B cell (primary cell): ENCODE results near the gene SCAI. TPM values are rescaled to one million over a fixed set of nuclear protein-coding genes. Genes with fewer than 3 reads are reported as not detected.

ENCODE experiments used
- ATAC-seq: fragments of 200-7000 bp; cut with Tn5 transposase; one replicate; pipeline ENCODE4 v1.10.0; 2021; ENCODE audit warnings: low read depth, mild to moderate bottlenecking, moderate number of reproducible peaks, moderate library complexity
- CTCF ChIA-PET: fragments of 350-600 bp; sonication (Branson Sonifier 250); formaldehyde crosslinking; loops from one replicate; lab custom pipeline; 2021; ENCODE audit warnings: antibody characterized with exemption, inconsistent platforms; lab: Charles Lee
- POLR2A ChIA-PET: fragments of 350-600 bp; sonication (Branson Sonifier 250); formaldehyde crosslinking; loops from one replicate; lab custom pipeline; 2021; ENCODE audit warnings: antibody characterized with exemption; lab: Charles Lee
- DNase-seq: peaks from one replicate; pipeline ENCODE4 v3.0.0; 2013
- H2AFZ ChIP-seq: 2 replicates; pipeline ENCODE4 v1.6.1; 2012; ENCODE audit warnings: mild to moderate bottlenecking, low read depth, low read length; ENCODE audit not compliant: insufficient read depth, poor library complexity, severe bottlenecking
- H3K27ac ChIP-seq, 2 donors: 1 replicate in 1 of 2; 2 replicates in 1 of 2; pipeline ENCODE4 v1.5.1; 2012 to 2013; ENCODE audit warnings: low read length in 2 of 2, mild to moderate bottlenecking in 2 of 2, moderate library complexity in 1 of 2
- H3K27me3 ChIP-seq, 4 experiments: fragments of 200-600 bp in 1 of 4; sonication (generic) in 1 of 4; replicated peaks in 1 of 4; 1 replicate in 2 of 4; 2 replicates in 2 of 4; pipeline versions ENCODE4 v1.6.1 to v1.7.0; 2013 to 2016; ENCODE audit warnings: low read length in 3 of 4, mild to moderate bottlenecking in 2 of 4, mixed read lengths in 1 of 4, moderate library complexity in 1 of 4; ENCODE audit not compliant: insufficient read depth in 4 of 4, control insufficient read depth in 3 of 4; ENCODE audit errors: control extremely low read depth in 1 of 4
- H3K36me3 ChIP-seq, 2 experiments: replicated peaks in 1 of 2; 1 replicate in 1 of 2; 2 replicates in 1 of 2; pipeline versions ENCODE4 v1.6.1 to v1.7.1; 2013; ENCODE audit warnings: low read length in 1 of 2; ENCODE audit not compliant: insufficient read depth in 2 of 2, control insufficient read depth in 1 of 2; ENCODE audit errors: control extremely low read depth in 1 of 2, extremely low read depth in 1 of 2
- H3K4me1 ChIP-seq, 2 donors: fragments of 200-600 bp in 1 of 2; sonication (generic) in 1 of 2; 1 replicate in 1 of 2; 2 replicates in 1 of 2; pipeline versions ENCODE4 v1.5.1 to v1.6.1; 2013 to 2017; ENCODE audit warnings: low read length in 2 of 2; ENCODE audit not compliant: control insufficient read depth in 2 of 2, insufficient read depth in 2 of 2
- H3K4me2 ChIP-seq: replicated peaks from 2 replicates; pipeline ENCODE3; 2012; ENCODE audit warnings: mild to moderate bottlenecking, low read depth, low read length; ENCODE audit not compliant: poor library complexity, severe bottlenecking
- H3K4me3 ChIP-seq, 5 experiments: fragments of 200-600 bp in 1 of 5; sonication (generic) in 1 of 5; 1 replicate in 3 of 5; 2 replicates in 2 of 5; pipeline versions ENCODE4 v1.5.1 to v1.7.0; 2011 to 2016; ENCODE audit warnings: low read length in 4 of 5, mild to moderate bottlenecking in 4 of 5, low read depth in 2 of 5, control low read depth in 1 of 5, moderate library complexity in 1 of 5; ENCODE audit not compliant: insufficient read depth in 1 of 5; ENCODE audit errors: control extremely low read depth in 1 of 5, extremely low read depth in 1 of 5
- H3K79me2 ChIP-seq: fragments of 200-600 bp; sonication (generic); one replicate; pipeline ENCODE4 v1.6.0; 2016; ENCODE audit warnings: low read length; ENCODE audit not compliant: control insufficient read depth, insufficient read depth
- H3K9ac ChIP-seq: fragments of 200-600 bp; sonication (generic); 2 replicates; pipeline ENCODE4 v1.6.1; 2017; ENCODE audit warnings: mild to moderate bottlenecking, low read length, moderate library complexity
- H3K9me3 ChIP-seq, 3 donors: one replicate each; pipeline versions ENCODE4 v1.6.1 to v1.7.1; 2013; ENCODE audit warnings: low read length in 2 of 3; ENCODE audit not compliant: control insufficient read depth in 2 of 3, insufficient read depth in 1 of 3; ENCODE audit errors: control extremely low read depth in 1 of 3
- H4K20me1 ChIP-seq: 2 replicates; pipeline ENCODE4 v1.6.0; 2012; ENCODE audit warnings: mild to moderate bottlenecking, low read length; ENCODE audit not compliant: insufficient read depth, control insufficient read depth, poor library complexity, severe bottlenecking
- H3K27ac Mint-ChIP-seq: one replicate; pipeline ENCODE4 v1.8.0; 2021; ENCODE audit warnings: mixed read lengths
- H3K27me3 Mint-ChIP-seq: one replicate; pipeline ENCODE4 v1.8.0; 2021; ENCODE audit warnings: mixed read lengths
- H3K4me1 Mint-ChIP-seq: one replicate; pipeline ENCODE4 v1.8.0; 2021; ENCODE audit warnings: mixed read lengths
- H3K4me3 Mint-ChIP-seq: one replicate; pipeline ENCODE4 v1.8.0; 2021; ENCODE audit warnings: mixed read lengths
- H3K9me3 Mint-ChIP-seq: one replicate; pipeline ENCODE4 v1.8.0; 2022; ENCODE audit warnings: mixed read lengths; ENCODE audit not compliant: insufficient read depth
- CTCF ChIP-seq: fragments of 200-600 bp; IDR thresholded peaks from one replicate; pipeline ENCODE4 v1.8.0; 2022; ENCODE audit warnings: antibody characterized with exemption, mild to moderate bottlenecking
- EZH2 ChIP-seq: IDR thresholded peaks from 2 replicates; pipeline ENCODE4 v1.6.1; 2012; ENCODE audit warnings: borderline replicate concordance, low read depth, mild to moderate bottlenecking, moderate library complexity, low read length; ENCODE audit not compliant: insufficient read depth, poor library complexity, severe bottlenecking
- WGBS: methylation state at CpG from one replicate; pipeline ENCODE4 v1.1.5; 2013; ENCODE audit warnings: missing lambda C conversion rate; ENCODE audit not compliant: insufficient coverage; 5-methylcytosine and 5-hydroxymethylcytosine counted together
- intact Hi-C: fragments of 100-400 bp; cut with micrococcal nuclease; formaldehyde crosslinking; loops from one replicate; pipeline ENCODE4 v1.10.0; 2022
- polyA plus RNA-seq: library from polyadenylated mRNA; depleted of rRNA; stranded (reverse); fragments of >200 nt; gene quantifications from 2 replicates; pipeline ENCODE4 v1.2.3, GENCODE V29; 2012
- total RNA-seq, 2 donors: library from RNA; stranded (reverse); fragments of 120-200 nt in 1 of 2; gene quantifications; 1 replicate in 1 of 2; 2 replicates in 1 of 2; pipeline versions ENCODE4 v1.2.3 to v1.2.4, GENCODE V29; 2013 to 2022

SCAI gene
- total and polyA plus RNA-seq, 2 donors (not counting 1 experiment from before 2014, with no cell fraction given) = 3.8 to 19.8 TPM

- Histone ChIP-seq H3K79me2 (no peaks in the 10 kb centered on the region), H3K9me3 (no peaks in the 10 kb centered on the region), H3K27me3 (no peaks in the 10 kb centered on the region), H3K27ac (no peak overlapping the region), H3K4me2 (no peak overlapping the region), H4K20me1 (no peaks in the 10 kb centered on the region), H3K4me3 (no peak overlapping the region), H3K4me1 (no peaks in the 10 kb centered on the region), H3K36me3 (peaks cover 0 to 43% of the 10 kb centered on the region in 2 experiments), H2AFZ (no peak overlapping the region), H3K9ac (no peak overlapping the region)
- H3K4me1 Mint-ChIP-seq = no peaks in the 10 kb centered on the region
- ATAC-seq = no peak
- no peak for DNase-seq
- no peak for TF ChIP-seq EZH2
- TF ChIP-seq CTCF = no peak
- ChIA-PET CTCF (no interaction called here), POLR2A (no interaction called here)
- 90% methylated on average over 3 of the region's 5 CpGs for WGBS
- H3K27me3 Mint-ChIP-seq = no peaks in the 10 kb centered on the region
- H3K9me3 Mint-ChIP-seq = no peaks in the 10 kb centered on the region
- intact Hi-C loops = no loop called here
- H3K4me3 Mint-ChIP-seq = no peak overlapping the region
- H3K27ac Mint-ChIP-seq = no peak overlapping the region
These were observed 228.4 kb downstream of the SCAI start for GRCh38 chr9:124914753-124915405.

- intact Hi-C loops = no loop called here
- H3K27me3 ChIP-seq = no peaks in the 10 kb centered on the region
- no peaks in the 10 kb centered on the region for H3K9me3 Mint-ChIP-seq
- H3K36me3 ChIP-seq = peaks cover 0 to 35% of the 10 kb centered on the region in 2 experiments
- H3K4me2 ChIP-seq = no peak overlapping the region
- H4K20me1 ChIP-seq = no peaks in the 10 kb centered on the region
- WGBS = 80% methylated on average over 1 of the region's 2 CpGs
- no peaks in the 10 kb centered on the region for H3K79me2 ChIP-seq
- H3K4me3 Mint-ChIP-seq = no peak overlapping the region
- H3K4me3 ChIP-seq = no peak overlapping the region
- no peaks in the 10 kb centered on the region for H3K9me3 ChIP-seq
- POLR2A ChIA-PET = no interaction called here
- H3K4me1 Mint-ChIP-seq = no peaks in the 10 kb centered on the region
- ATAC-seq (no peak), DNase-seq (no peak)
- H3K9ac ChIP-seq = no peak overlapping the region
- H3K27me3 Mint-ChIP-seq = no peaks in the 10 kb centered on the region
- no peak for TF ChIP-seq EZH2
- TF ChIP-seq CTCF = no peak
- H2AFZ ChIP-seq = no peak overlapping the region
- H3K27ac ChIP-seq = no peak overlapping the region
- H3K27ac Mint-ChIP-seq = no peak overlapping the region
- no peaks in the 10 kb centered on the region for H3K4me1 ChIP-seq
- CTCF ChIA-PET = no interaction called here
These were observed 229.9 kb downstream of the SCAI start for GRCh38 chr9:124913378-124913777.
